Naive thymus-derived CD8-positive, alpha-beta T cell (primary cell): Measurements from ENCODE around the gene ARL10. TPM values are rescaled to one million over a fixed set of nuclear protein-coding genes. Genes with fewer than 3 reads are reported as not detected.
A peak's percentile ranks its signal among the peaks of the same experiment; 100 is the strongest.

Experiments
- ATAC-seq, 2 donors: fragments of 150-1000 bp; cut with Tn5 transposase in 1 of 2; sonication (Bioruptor Pico), chemical (Tn5 transposase) in 1 of 2; 1 replicate in 1 of 2; 2 replicates in 1 of 2; pipeline ENCODE4 v1.10.0; 2021; ENCODE audit warnings: mild to moderate bottlenecking in 2 of 2, moderate library complexity in 2 of 2
- POLR2A ChIA-PET: fragments of 350-600 bp; sonication (Branson Sonifier 250); formaldehyde crosslinking; loops from one replicate; lab custom pipeline; 2021; ENCODE audit warnings: antibody characterized with exemption; lab: Charles Lee
- DNase-seq, 10 donors: peaks; one replicate each; pipeline versions ENCODE4 v3.0.0 to v3.0.0-alpha.2; 2020 to 2022
- H3K27ac Mint-ChIP-seq, 10 donors: one replicate each; pipeline ENCODE4 v1.8.0; 2020 to 2022; ENCODE audit warnings: mild to moderate bottlenecking in 10 of 10, mixed read lengths in 10 of 10, moderate library complexity in 4 of 10, inconsistent platforms in 1 of 10
- H3K27me3 Mint-ChIP-seq, 5 donors: one replicate each; pipeline ENCODE4 v1.8.0; 2021 to 2022; ENCODE audit warnings: mixed read lengths in 5 of 5
- H3K36me3 Mint-ChIP-seq, 3 donors: one replicate each; pipeline ENCODE4 v1.8.0; 2020 to 2022; ENCODE audit warnings: mixed read lengths in 3 of 3, mild to moderate bottlenecking in 2 of 3, inconsistent platforms in 1 of 3
- H3K4me1 Mint-ChIP-seq, 4 donors: one replicate each; pipeline ENCODE4 v1.8.0; 2021 to 2022; ENCODE audit warnings: mixed read lengths in 4 of 4
- H3K4me3 Mint-ChIP-seq, 10 donors: one replicate each; pipeline ENCODE4 v1.8.0; 2020 to 2022; ENCODE audit warnings: mild to moderate bottlenecking in 10 of 10, mixed read lengths in 10 of 10, moderate library complexity in 6 of 10, inconsistent platforms in 1 of 10
- H3K9me3 Mint-ChIP-seq, 9 donors: one replicate each; pipeline ENCODE4 v1.8.0; 2020 to 2022; ENCODE audit warnings: mixed read lengths in 9 of 9, mild to moderate bottlenecking in 3 of 9, inconsistent platforms in 1 of 9, moderate library complexity in 1 of 9
- polyA plus RNA-seq, 3 donors: library from polyadenylated mRNA; unstranded; fragments of 300-500 nt; fragmentation: Illumina TruSeq; gene quantifications; one replicate each; pipeline ENCODE4 v1.2.3, GENCODE V29; 2021
- total RNA-seq, 8 experiments: library from RNA in 2 of 8; stranded (reverse) in 2 of 8; gene quantifications; one replicate each; pipeline ENCODE4 v1.2.3 and lab custom pipeline; 2021 to 2026

Gene ARL10
- total and polyA plus RNA-seq, 5 experiments from 2014 or later, result 1.2 to 15.0 (median 1.7) TPM

GRCh38 chr5:176384366-176384930 is 19.2 kb downstream of the ARL10 start:
- Mint-ChIP-seq H3K27me3 (no peaks in the 10 kb centered on the region), H3K9me3 (no peaks in the 10 kb centered on the region), H3K36me3 (peaks cover 0 to 62% (median 17%) of the 10 kb centered on the region in 3 donors), H3K4me3 (no peak overlapping the region), H3K27ac (peak overlapping the region in 1 of 10 donors; percentile 34), H3K4me1 (peaks cover 17 to 41% (median 32%) of the 10 kb centered on the region in 4 donors)
- DNase-seq, result no peak
- POLR2A ChIA-PET, result interaction anchor here (1.8 kb wide), 1 partner anchor 23 kb away, joined by 7 read pairs; the partner anchor contains the start of gene KIAA1191
- ATAC-seq, result no peak

GRCh38 chr5:176384991-176385390 is 19.7 kb downstream of the ARL10 start:
- Mint-ChIP-seq H3K27ac (peak overlapping the region in 1 of 10 donors; percentile 47), H3K4me3 (no peak overlapping the region), H3K36me3 (peaks cover 0 to 59% (median 13%) of the 10 kb centered on the region in 3 donors), H3K9me3 (no peaks in the 10 kb centered on the region), H3K27me3 (no peaks in the 10 kb centered on the region), H3K4me1 (peaks cover 17 to 41% (median 34%) of the 10 kb centered on the region in 4 donors)
- no peak for ATAC-seq
- POLR2A ChIA-PET, result interaction anchor here (1.8 kb wide), 1 partner anchor 24 kb away, joined by 7 read pairs; the partner anchor contains the start of gene KIAA1191
- no peak for DNase-seq

- Mint-ChIP-seq H3K27ac (peak overlapping the region in 6 of 10 donors; percentile 31 to 98 (median 54)), H3K9me3 (no peaks in the 10 kb centered on the region), H3K36me3 (peaks cover 0 to 56% (median 7%) of the 10 kb centered on the region in 3 donors), H3K27me3 (no peaks in the 10 kb centered on the region), H3K4me1 (peaks cover 17 to 42% (median 37%) of the 10 kb centered on the region in 4 donors), H3K4me3 (peak overlapping the region in 9 of 10 donors; percentile 39 to 100 (median 63))
- POLR2A ChIA-PET, result interaction anchor here (3.8 kb wide), 1 partner anchor 25 kb away, joined by 58 read pairs; the partner anchor contains the start of gene KIAA1191
- ATAC-seq, result no peak
- no peak for DNase-seq
These were observed 21.2 kb downstream of the ARL10 start for GRCh38 chr5:176386491-176386890.

- Mint-ChIP-seq H3K27ac (peak overlapping the region in 9 of 10 donors; percentile 73 to 100 (median 99)), H3K4me3 (peak overlapping the region; percentile 86 to 100 (median 99)), H3K36me3 (peaks cover 0 to 59% (median 3%) of the 10 kb centered on the region in 3 donors), H3K27me3 (no peaks in the 10 kb centered on the region), H3K4me1 (peaks cover 17 to 42% (median 37%) of the 10 kb centered on the region in 4 donors), H3K9me3 (no peaks in the 10 kb centered on the region)
- POLR2A ChIA-PET, result interaction anchor here (1.0 to 3.8 kb wide), 5 partner anchors 11 to 149 kb away, joined by 3 to 58 read pairs (median 25); partner anchors contain the start of genes ARL10, CLTB, KIAA1191 and RNF44
- ATAC-seq (no peak), DNase-seq (no peak)
These were observed 22.2 kb downstream of the ARL10 start for GRCh38 chr5:176387384-176387925.

- Mint-ChIP-seq H3K4me3 (peak overlapping the region; percentile 86 to 100 (median 99)), H3K4me1 (peaks cover 17 to 42% (median 37%) of the 10 kb centered on the region in 4 donors), H3K36me3 (peaks cover 0 to 54% (median 2%) of the 10 kb centered on the region in 3 donors), H3K27me3 (no peaks in the 10 kb centered on the region), H3K27ac (peak overlapping the region; percentile 95 to 100 (median 100)), H3K9me3 (no peaks in the 10 kb centered on the region)
- POLR2A ChIA-PET, result interaction anchor here (0.9 to 3.8 kb wide), 10 partner anchors 7 to 259 kb away, joined by 3 to 58 read pairs (median 4); partner anchors contain the start of genes ARL10, CLTB, KIAA1191 and RNF44
- ATAC-seq (no peak), DNase-seq (no peak)
These were observed 22.7 kb downstream of the ARL10 start for GRCh38 chr5:176388003-176388443.

- DNase-seq (peak; percentile 96 to 100 (median 98)), ATAC-seq (peak; percentile 89 to 90)
- POLR2A ChIA-PET, result interaction anchor here (0.6 to 3.8 kb wide), 13 partner anchors 8 to 258 kb away, joined by 3 to 58 read pairs (median 4); partner anchors contain the start of genes ARL10, CLTB, KIAA1191 and RNF44
- Mint-ChIP-seq H3K36me3 (peaks cover 0 to 48% (median 2%) of the 10 kb centered on the region in 3 donors), H3K4me1 (peaks cover 17 to 42% (median 37%) of the 10 kb centered on the region in 4 donors), H3K27ac (peak within 1 kb of the TSS; percentile 95 to 100 (median 100)), H3K4me3 (peak within 1 kb of the TSS; percentile 86 to 100 (median 99)), H3K27me3 (no peaks in the 10 kb centered on the region), H3K9me3 (no peaks in the 10 kb centered on the region)
These were observed 23.3 kb downstream of the ARL10 start, which contains the start of the genes HIGD2A and NOP16 for GRCh38 chr5:176388444-176389134. HIGD2A (plus strand) TSS chr5:176388751; CDS start chr5:176388820, 69 bp downstream. NOP16 (minus strand) TSS chr5:176388598; CDS start chr5:176388539, 59 bp downstream.

- Mint-ChIP-seq H3K4me3 (peak overlapping the region; percentile 86 to 100 (median 99)), H3K4me1 (peaks cover 17 to 42% (median 37%) of the 10 kb centered on the region in 4 donors), H3K9me3 (no peaks in the 10 kb centered on the region), H3K36me3 (peaks cover 0 to 40% (median 2%) of the 10 kb centered on the region in 3 donors), H3K27me3 (no peaks in the 10 kb centered on the region), H3K27ac (peak overlapping the region; percentile 95 to 100 (median 100))
- POLR2A ChIA-PET, result interaction anchor here (0.6 to 3.8 kb wide), 14 partner anchors 7 to 872 kb away, joined by 3 to 58 read pairs (median 4); partner anchors contain the start of genes CLTB, KIAA1191, RNF44 and TSPAN17
- ATAC-seq, result peak; percentile 51 to 54
- no peak for DNase-seq
These were observed 24.1 kb downstream of the ARL10 start for GRCh38 chr5:176389135-176390123.

GRCh38 chr5:176391479-176391878 is 26.2 kb downstream of the ARL10 start:
- POLR2A ChIA-PET, result interaction anchor here (0.9 to 1.9 kb wide), 2 partner anchors 30 to 144 kb away, joined by 3 to 7 read pairs; partner anchors contain the start of gene KIAA1191
- peak overlapping the region in 7 of 10 donors; percentile 51 to 95 (median 62) for H3K27ac Mint-ChIP-seq
- no peaks in the 10 kb centered on the region for H3K27me3 Mint-ChIP-seq
- H3K9me3 Mint-ChIP-seq, result no peaks in the 10 kb centered on the region
- DNase-seq (no peak), ATAC-seq (no peak)
- peaks cover 0 to 25% (median 0%) of the 10 kb centered on the region in 3 donors for H3K36me3 Mint-ChIP-seq
- peaks cover 11 to 30% (median 25%) of the 10 kb centered on the region in 4 donors for H3K4me1 Mint-ChIP-seq
- H3K4me3 Mint-ChIP-seq, result no peak overlapping the region

GRCh38 chr5:176391999-176392398 is 26.7 kb downstream of the ARL10 start:
- DNase-seq, result no peak

GRCh38 chr5:176392526-176392925 is 27.2 kb downstream of the ARL10 start:
- Mint-ChIP-seq H3K4me1 (peaks cover 5 to 22% (median 14%) of the 10 kb centered on the region in 4 donors), H3K36me3 (peaks cover 0 to 18% (median 0%) of the 10 kb centered on the region in 3 donors), H3K27ac (no peak overlapping the region), H3K9me3 (no peaks in the 10 kb centered on the region), H3K27me3 (no peaks in the 10 kb centered on the region), H3K4me3 (no peak overlapping the region)
- POLR2A ChIA-PET, result interaction anchor here (1.7 to 1.9 kb wide), 2 partner anchors 31 to 55 kb away, joined by 3 to 7 read pairs; partner anchors contain the start of gene KIAA1191
- no peak for ATAC-seq
- DNase-seq, result no peak

More at GRCh38 chr5:176391999-176392398, 26.7 kb downstream of the ARL10 start:
- ATAC-seq, result no peak
- peaks cover 0 to 19% (median 0%) of the 10 kb centered on the region in 3 donors for H3K36me3 Mint-ChIP-seq
- no peak overlapping the region for H3K4me3 Mint-ChIP-seq
- POLR2A ChIA-PET, result interaction anchor here (0.9 to 1.9 kb wide), 3 partner anchors 30 to 144 kb away, joined by 3 to 7 read pairs (median 3); partner anchors contain the start of gene KIAA1191
- H3K27ac Mint-ChIP-seq, result peak overlapping the region in 1 of 10 donors; percentile 62
- no peaks in the 10 kb centered on the region for H3K27me3 Mint-ChIP-seq
- H3K9me3 Mint-ChIP-seq, result no peaks in the 10 kb centered on the region
- H3K4me1 Mint-ChIP-seq, result peaks cover 7 to 27% (median 20%) of the 10 kb centered on the region in 4 donors
